DMS 273 treated with DMSO at 0.1 percent for 48 hours (cell line): ENCODE measurements around the gene RBM39.
"Not testable (repeated sequence)": the region's sequence is repeated elsewhere in the genome, so short reads cannot be mapped to it uniquely, and the experiment has no call there.

Source experiments
- DNase-seq: peaks from one replicate; lab custom pipeline; 2025; lab: John Stamatoyannopoulos, UW

RBM39 gene

DNA sequence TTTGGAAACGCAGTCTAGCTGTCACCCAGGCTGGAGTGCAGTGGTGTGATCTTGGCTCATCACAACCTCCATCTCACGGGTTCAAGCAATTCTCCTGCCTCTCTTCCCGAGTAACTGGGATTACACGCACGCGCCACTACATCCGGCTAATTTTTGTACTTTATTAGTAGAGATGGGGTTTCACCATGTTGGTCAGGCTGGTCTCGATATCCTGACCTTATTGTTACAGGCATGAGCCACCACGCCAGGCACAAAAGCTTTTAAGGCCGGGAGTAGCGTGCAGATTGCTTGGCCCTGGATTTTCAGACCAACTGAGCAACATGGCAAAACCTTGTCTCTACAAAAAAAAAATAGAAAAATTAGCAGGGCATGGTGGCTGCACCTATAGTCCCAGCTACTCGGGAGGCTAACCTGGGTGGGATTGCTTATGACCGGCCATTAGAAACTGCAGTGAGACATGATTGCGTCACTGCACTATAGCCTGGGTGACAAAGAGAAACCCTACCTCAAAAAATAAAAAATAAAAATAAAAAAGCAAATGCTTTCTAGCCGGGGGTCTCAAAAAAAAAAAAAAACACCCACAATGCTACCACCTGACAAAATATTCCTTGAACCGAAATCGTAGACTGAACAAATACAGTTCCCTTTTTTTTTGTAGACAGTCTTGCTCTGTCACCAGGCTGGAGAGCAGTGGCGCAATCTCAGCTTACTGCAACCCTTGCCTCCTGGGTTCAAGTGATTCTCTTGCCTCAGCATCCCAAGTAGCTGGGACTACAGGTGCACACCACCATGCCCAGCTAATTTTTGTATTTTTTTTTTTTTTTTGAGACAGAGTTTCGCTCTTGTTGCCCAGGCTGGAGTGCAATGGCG, 15.0 kb downstream of the RBM39 start:
- no peak for DNase-seq

DNA sequence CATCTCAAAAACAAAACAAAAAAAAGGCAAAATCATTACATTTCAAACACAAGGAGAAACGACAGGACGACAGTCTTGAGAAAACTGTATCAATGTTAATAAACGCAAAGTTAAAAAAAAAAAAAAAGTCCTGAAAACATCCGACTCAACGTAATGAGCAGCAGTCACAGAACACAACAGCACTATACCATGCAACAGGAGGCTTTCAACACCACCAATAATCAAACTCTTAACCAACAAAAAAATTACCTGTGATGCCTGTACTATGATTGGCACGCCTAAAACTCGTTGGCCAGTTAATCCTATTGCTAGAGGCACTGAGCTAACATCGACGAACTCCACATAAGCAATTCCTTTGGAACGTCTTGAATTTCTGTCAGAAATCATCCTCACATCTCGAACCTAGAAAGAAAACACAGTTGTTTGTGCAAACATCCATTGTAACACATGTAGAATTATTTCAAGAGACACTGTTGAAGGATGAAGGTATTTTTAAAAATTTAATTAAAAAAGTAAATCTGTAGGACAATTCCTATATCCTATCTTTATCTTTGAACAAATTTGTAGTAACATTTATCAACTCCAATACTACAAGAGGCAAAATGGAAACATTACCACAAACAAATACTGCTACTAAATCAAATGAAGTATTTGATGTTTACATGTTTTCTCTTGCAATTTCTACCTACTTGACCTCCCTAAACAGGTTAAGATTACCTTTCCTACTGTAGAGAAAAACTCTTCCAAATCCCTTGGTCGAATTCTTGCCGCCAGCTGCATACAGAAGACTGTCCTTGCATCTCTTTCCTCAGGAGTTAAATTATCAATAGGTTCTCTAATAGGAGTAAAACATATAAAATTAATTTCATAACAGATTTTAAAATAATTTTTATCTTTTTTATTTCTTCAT, 17.5 kb downstream of the RBM39 start:
- DNase-seq: no peak

DNA sequence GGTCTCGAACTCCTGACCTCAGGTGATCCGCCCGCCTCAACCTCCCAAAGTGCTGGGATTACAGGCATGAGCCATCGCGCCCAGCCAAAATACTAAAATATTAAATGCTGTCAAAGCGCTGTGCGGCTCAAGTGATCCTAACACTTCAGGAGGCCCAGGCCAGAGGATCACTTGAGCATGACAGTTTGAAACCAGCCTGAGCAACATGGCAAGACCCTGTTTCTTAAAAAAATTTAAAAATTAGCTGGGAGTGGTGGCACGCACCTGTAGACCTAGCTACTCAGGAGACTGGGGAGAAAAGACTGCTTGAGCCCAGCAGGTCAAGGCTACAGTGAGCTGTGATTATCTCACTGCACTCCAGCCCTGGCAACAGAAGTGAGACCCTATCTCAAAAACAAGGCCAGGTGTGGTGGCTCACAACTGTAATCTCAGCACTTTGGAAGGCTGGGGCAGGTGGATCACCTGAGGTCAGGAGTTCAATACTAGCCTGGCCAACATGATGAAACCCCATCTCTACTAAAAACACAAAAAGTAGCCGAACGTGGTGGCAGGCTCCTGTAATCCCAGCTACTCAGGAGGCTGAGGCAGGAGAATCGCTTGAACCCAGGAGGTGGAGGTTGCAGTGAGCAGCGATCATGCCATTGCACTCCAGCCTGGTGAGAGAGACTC, 18.3 kb downstream of the RBM39 start:
- DNase-seq: not testable (repeated sequence)

DNA sequence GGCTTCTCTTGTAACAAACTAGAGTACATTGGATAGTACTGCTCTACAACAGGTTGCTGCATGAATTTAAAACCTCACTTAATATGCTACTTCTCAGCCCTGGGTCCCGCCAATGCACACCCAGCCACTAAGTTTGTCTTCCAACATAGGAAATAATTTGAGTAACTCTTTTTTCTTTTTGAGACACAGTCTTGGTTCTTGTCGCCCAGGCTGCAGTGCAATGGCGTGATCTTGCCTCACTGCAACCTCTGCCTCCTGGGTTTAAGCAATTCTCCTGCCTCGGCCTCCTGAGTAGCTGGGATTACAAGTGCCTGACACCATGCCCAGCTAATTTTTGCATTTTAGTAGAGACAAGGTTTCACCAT, 18.8 kb downstream of the RBM39 start:
- DNase-seq: not testable (repeated sequence)

DNA sequence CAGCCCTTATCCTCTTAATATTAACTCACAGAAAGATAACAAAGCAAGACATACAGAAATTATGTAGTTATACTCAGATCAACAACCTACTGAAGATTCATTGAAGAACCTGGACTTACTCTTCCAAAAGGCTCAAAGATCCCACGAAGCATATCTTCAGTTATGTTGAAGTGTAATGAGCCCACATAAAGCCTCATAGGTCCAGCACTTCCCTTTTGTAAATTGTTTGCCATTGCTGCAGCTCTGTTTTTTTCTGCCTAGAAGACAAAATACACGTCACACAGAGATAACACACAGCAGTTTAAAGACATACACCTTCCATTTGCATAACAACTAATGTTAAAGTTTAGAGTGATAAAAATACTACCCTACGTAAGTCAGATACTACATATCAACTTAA, 20.4 kb downstream of the RBM39 start:
- no peak for DNase-seq

DNA sequence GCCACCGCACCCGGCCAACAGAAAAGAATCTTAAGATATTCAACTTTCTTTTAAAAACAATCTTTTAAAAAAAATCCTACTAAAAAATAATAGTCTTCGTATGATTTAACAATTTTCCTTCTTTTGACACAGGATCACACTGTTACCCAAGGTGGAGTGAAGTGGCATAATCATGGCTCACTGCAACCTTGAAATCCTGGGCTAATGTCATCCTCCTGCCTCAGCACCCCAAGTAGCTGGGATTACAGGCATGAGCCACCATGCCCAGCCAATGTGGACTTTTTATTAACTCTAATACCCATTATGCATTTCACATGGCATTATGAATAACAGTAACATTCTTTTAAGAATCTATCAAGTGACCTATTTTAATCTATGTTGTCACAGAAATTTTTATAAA, 20.8 kb downstream of the RBM39 start:
- no peak for DNase-seq

DNA sequence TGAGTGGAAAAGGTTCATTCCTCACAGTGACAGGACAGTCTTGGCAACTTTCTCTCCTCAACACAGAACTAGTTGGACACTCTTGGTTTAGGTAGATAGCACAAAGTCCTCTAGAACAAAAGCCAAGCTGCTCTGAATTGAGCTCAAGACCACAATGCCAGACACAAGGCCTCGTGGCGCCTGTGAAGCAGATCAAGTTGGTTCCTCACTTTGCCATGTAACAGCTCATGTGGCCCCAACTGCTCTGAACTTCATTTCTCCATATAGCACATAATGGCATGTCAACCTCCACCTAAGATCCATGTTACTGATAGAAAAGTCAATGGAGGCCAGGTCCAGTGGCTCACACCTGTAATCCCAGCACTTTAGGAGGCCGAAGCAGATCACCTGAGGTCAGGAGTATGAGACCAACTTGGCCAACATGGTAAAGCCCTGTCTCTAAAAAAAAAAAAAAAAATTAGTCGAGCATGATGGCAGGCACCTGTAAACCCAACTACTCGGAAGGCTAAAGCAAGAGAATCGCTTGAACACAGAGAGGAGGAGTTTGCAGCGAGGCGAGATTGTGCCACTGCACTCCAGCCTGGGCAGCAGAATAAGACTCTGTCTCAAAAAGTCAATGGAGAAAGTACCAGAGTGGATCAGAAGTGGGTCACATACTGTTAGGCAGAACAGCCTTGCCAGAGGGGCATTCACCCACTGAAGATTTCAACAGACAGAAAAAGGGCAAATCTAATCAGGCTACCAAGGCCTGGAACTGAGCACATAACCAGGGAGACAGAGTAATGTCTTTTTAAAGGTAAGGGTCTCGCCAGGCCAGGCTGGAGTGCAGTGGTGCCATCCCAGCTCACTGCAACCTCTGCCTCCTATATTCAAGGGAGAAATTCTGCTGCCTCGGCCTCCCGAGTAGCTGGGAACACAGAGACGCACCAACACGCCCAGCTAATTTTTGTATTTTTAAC, 21.6 kb downstream of the RBM39 start:
- DNase-seq: no peak

DNA sequence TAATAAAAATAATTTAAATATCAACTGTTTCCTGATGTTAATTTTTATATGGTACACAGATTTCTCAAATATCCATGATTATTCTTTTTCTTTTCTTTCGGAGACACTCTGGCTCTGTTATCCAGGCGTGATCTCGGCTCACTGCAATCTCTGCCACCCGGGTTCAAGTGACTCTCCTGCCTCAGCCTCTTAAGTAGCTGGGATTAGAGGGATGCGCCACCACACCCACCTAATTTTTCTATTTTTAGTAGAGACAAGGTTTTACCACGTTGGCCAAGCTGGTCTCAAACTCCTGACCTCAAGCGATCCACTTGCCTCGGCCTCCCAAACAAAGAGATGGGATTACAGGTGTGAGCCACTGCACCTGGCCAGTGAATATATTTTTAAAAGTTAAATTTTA, 22.3 kb downstream of the RBM39 start:
- no peak for DNase-seq

DNA sequence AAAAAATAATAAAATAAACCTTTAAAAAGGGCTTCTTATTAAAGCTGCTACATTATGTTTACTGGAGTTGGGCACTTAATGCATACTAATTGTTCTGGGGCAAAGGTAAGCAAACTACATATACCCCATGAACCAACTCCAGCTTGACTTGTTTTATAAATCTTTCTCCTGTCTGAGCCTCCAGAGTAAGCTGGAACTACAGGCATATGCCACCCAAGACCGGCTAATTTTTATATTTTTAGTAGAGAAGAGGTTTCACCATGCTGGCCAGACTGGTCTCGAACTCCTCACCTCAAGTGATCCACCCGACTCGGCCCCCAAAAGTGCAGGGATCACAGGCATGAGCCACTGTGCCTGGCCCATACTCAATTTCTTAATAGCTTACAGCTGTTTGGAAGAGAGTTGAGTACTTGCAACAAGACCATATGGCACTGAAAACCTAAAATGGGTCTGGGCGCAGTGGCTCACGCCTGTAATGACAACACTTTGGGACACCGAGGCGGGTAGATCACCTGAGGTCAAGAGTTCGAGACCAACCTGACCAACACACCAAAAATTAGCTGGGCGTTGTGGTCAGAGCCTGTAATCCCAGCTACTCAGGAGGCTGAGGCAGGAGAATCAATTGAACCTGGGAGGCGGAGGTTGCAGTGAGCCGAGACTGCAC, 23.0 kb downstream of the RBM39 start:
- no peak for DNase-seq

DNA sequence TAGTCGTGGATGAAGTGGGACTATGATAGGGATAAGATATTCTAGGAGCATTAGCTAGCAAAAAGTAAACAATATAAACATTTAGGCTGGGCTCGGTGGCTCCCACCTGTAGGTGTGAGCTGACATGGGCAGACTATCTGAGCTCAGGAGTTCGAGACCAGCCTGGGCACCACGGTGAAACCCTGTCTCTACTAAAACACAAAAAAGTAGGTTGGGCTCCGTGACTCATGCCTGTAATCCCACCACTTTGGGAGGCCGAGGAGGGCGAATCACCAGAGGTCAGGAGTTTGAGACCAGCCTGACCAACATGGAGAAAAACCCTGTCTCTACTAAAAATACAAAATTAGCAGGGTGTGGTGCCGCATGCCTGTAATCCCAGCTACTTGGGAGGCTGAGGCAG, 23.7 kb downstream of the RBM39 start:
- not testable (repeated sequence) for DNase-seq

DNA sequence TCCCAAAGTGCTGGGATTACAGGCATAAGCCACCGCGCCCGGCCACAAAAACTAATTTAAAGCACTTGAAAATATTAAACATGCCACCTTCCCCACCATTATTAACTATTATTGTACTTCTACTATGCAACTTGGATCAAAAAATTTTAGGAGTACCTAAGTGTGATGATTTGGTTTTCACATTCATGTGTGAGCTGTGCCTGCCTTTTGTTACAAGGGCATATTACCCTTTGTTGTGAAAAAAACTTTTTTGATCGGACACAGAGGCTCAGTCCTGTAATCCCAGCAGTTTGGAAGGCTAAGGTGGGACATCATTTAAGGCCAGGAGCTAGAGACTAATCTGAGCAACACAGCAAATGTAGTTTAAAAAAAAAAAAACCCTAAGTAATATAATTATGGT, 25.7 kb downstream of the RBM39 start:
- DNase-seq: no peak

DNA sequence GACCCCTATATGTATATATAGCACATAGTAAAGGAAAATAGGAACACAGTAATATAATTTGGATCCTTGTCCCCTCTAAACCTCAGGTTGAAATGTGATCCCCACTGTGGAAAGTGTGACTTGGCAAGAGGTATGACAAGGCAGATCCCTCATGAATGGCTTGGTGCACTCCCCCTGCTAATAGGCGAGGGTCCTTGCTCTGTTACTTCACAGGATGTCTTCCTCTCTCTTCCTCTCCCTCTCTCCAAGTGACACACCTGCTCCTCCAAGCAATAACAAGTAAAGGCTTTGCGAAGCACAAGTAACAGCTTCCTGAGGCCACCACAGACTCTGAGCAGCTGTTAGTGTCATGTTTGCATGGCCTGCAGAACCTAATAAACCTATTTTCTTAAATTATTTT, 26.4 kb downstream of the RBM39 start:
- DNase-seq: no peak

DNA sequence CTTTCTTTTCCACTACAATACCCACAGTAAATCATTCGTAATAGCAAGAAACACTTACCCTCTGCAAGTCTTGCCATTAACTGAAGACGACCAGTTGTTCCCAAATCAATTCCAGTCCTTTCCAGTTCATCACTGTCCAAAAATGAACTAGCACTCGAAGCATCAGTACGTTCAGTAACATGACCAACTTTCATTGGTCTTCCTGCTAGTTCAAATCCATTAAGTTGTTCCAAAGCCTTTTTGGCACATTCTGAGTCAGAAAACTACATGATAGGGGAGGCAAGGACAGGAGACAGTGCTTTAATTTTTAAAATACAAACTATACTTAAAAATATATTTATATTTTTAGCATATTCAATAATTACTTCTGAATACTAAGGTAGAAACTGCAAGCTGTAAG, 27.9 kb downstream of the RBM39 start:
- DNase-seq: no peak

DNA sequence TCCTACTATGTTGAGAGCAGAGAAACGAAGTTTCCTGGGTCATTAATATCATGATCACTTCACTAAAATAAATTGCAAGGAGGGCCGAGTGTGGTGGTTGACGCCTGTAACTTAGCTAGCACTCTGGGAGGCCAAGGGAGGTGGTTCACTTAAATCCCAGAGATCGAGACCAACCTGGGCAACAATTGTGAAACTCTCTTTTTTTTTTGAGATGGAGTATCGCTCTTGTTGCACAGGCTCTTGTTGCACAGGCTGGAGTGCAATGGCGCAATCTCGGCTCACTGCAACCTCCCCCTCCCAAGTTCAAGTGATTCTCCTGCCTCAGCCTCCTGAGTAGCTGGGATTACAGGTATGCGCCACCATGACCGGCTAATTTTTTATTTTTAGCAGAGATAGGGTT, 28.9 kb downstream of the RBM39 start:
- not testable (repeated sequence) for DNase-seq

DNA sequence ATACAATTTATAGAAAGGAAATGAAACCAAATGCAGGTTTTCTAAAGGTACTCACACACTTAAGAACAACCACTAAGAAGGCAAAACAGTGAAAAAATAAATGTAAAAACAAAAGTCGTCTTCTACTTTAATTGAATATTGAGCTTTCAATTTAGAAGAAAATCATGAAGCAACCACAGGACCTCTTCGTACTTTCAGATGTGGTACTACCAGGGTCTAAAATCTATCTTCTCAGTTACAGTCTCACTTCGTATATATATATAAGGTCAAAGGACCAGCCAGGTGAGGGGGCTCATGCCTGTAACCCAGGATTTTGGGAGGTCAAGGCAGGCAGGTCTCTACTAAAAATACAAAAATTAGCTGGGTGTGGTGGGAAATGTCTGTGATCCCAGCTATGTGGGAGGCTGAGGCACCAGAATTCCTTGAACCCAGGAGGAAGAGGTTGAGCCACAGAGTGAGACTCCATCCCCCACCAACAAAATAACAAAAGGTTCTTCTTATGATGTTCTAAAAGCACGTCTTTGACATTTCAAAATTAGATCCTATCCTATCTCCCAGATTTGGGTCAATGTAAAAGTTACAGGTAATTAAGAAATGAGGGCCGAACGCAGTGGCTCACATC, 30.4 kb downstream of the RBM39 start:
- DNase-seq: no peak

DNA sequence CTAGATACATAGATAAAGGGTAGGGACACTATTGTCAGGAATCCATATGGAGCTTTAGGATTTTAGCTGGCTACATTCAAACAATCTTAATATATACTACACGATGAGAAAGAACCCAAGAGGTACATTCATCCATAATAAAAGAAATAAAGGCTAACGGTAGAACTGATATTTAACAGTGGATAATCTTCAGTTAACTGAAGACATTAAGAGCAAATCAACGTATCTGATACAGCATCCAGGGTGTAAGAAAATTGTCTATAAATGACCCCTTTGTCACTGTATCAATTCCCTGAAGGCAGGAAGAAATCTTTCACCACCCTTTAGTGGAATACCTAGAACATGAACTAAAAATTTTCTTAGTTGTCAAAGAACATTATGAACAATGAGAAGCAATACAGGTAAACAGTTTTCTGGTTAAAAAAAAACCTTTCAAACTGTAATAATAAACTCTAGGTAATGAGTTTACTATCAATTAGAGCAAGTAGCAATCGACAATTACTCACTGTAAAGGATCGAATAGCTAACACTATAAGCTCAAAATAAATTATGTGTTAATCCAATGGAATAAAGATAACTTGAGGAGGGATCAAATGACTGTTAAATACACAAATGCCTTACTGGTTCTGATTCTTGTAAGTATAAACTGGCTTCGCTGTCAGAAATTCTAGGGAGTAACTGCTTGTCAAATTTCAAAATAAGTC, 31.0 kb downstream of the RBM39 start:
- no peak for DNase-seq

DNA sequence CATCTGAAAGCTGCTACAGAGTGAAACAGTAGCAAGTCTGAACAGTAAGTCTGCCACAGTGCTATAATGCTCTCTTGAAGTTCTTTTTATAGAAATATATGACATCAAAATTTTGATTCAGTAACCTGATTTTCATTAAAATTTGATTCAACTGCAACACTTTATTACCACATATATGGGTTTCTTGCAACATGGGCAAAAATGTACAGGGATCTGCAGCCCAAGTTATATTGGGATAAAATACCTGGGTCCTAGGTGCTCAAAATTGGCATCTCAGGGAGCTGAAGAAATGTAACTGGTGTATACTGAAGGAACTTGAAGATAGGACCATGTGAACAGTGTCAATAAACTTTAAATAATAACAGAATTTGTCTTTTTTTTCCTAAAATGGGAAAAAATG, 32.0 kb downstream of the RBM39 start:
- DNase-seq: no peak

DNA sequence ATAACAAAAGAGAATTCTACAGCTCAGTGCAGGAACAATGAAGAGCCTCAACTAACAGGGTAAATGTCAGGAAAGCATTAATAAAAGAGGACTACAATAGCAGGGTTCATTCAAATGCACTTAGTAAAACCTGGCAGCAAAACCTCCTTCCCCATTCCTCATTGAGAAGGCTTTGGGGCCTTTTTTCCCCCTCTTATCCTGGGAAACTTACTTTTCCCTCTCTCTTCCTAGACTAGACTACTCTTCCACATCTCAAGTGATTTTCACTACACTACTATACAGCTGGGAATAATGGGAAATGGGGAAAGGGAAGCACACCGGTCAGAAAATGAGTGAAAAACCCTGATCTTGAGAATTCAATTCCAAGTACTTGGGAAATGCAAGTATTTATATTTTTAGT, 32.8 kb downstream of the RBM39 start:
- DNase-seq: no peak

DNA sequence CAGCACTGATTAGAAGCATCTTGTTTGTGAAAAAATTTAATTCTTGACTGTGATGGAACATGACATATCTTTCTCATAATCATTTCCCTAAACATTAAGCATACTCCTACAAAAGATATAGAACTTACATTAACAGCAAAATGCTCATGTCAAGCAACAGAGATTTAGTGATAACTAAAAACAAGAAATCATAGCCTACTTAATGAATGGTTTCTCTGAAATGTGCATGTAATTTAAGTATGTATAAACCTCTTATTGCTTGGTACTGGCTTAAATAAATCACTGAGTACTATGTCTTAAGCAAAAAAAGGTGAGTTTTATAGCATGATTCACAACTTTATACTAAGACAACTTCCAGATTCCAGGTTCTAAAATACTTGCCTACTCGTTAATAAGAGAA, 33.6 kb downstream of the RBM39 start:
- no peak for DNase-seq
